DND-41 (cell line): Measurements from ENCODE around the gene CSTB.

Experiments
- ATAC-seq: fragments of 200-7000 bp; cut with Tn5 transposase; 3 replicates; pipeline ENCODE4 v1.9.1; 2021; ENCODE audit warnings: low read depth; ENCODE audit not compliant: insufficient read depth
- DNase-seq: peaks from one replicate; pipeline ENCODE4 v3.0.0-alpha.2; 2020
- H2AFZ ChIP-seq: 2 replicates; pipeline ENCODE4 v1.6.0; 2012; ENCODE audit warnings: low read depth, low read length
- H3K27ac ChIP-seq: 2 replicates; pipeline ENCODE4 v1.5.1; 2012; ENCODE audit warnings: low read length, inconsistent platforms
- H3K27me3 ChIP-seq: fragments of 200-600 bp; sonication (generic); 2 replicates; pipeline ENCODE4 v1.6.0; 2012; ENCODE audit warnings: low read length, mild to moderate bottlenecking, inconsistent platforms; ENCODE audit not compliant: insufficient read depth, poor library complexity
- H3K36me3 ChIP-seq: 2 replicates; pipeline ENCODE4 v1.5.1; 2012; ENCODE audit warnings: low read length, inconsistent platforms; ENCODE audit not compliant: insufficient read depth
- H3K4me1 ChIP-seq: 2 replicates; pipeline ENCODE4 v1.5.1; 2012; ENCODE audit warnings: mild to moderate bottlenecking, low read length; ENCODE audit not compliant: insufficient read depth
- H3K4me2 ChIP-seq: 2 replicates; pipeline ENCODE4 v1.6.0; 2012; ENCODE audit warnings: mild to moderate bottlenecking, moderate library complexity, low read length, inconsistent platforms; ENCODE audit not compliant: insufficient read depth
- H3K4me3 ChIP-seq, 2 experiments: fragments of 200-600 bp in 1 of 2; shearing (Covaris generic) in 1 of 2; 2 replicates each; pipeline ENCODE4 v1.5.1; 2012 to 2016; ENCODE audit warnings: inconsistent platforms in 2 of 2, low read length in 2 of 2, mild to moderate bottlenecking in 2 of 2, low read depth in 1 of 2, moderate library complexity in 1 of 2
- H3K79me2 ChIP-seq: 2 replicates; pipeline ENCODE4 v1.6.0; 2012; ENCODE audit warnings: low read length, inconsistent platforms; ENCODE audit not compliant: insufficient read depth
- H3K9ac ChIP-seq: 2 replicates; pipeline ENCODE4 v1.6.0; 2012; ENCODE audit warnings: low read depth, mild to moderate bottlenecking, inconsistent platforms, low read length, moderate library complexity
- H3K9me3 ChIP-seq: 2 replicates; pipeline ENCODE4 v1.5.1; 2012; ENCODE audit warnings: low read length, moderate library complexity, mild to moderate bottlenecking, inconsistent platforms; ENCODE audit not compliant: insufficient read depth, severe bottlenecking
- H4K20me1 ChIP-seq: 2 replicates; pipeline ENCODE4 v1.6.0; 2012; ENCODE audit warnings: low read length; ENCODE audit not compliant: insufficient read depth
- CTCF ChIP-seq: IDR thresholded peaks from 2 replicates; pipeline ENCODE4 v1.5.1; 2012; ENCODE audit warnings: borderline replicate concordance, low read length, moderate library complexity, mild to moderate bottlenecking; ENCODE audit not compliant: poor library complexity, severe bottlenecking; ENCODE audit errors: extremely low read depth
- EZH2 ChIP-seq: IDR thresholded peaks from 3 replicates; pipeline ENCODE4 v1.6.1; 2012; ENCODE audit warnings: borderline replicate concordance, low read depth, mild to moderate bottlenecking, moderate library complexity, low read length, inconsistent platforms; ENCODE audit not compliant: severe bottlenecking

CSTB gene

GRCh38 chr21:43752758-43753438 lies 23.2 kb downstream of the CSTB start:
- no peak overlapping the region for H3K4me3 ChIP-seq
- no peak for DNase-seq
- no peaks in the 10 kb centered on the region for H3K9me3 ChIP-seq
- H3K79me2 ChIP-seq: no peaks in the 10 kb centered on the region
- H3K27ac ChIP-seq: no peak overlapping the region
- H3K4me2 ChIP-seq: no peak overlapping the region
- H3K27me3 ChIP-seq: no peaks in the 10 kb centered on the region
- ATAC-seq: no peak
- TF ChIP-seq CTCF (no peak), EZH2 (no peak)
- peaks cover 46% of the 10 kb centered on the region for H3K36me3 ChIP-seq
- H2AFZ ChIP-seq: no peak overlapping the region
- no peaks in the 10 kb centered on the region; the same call in 1 of the 2 replicates for H4K20me1 ChIP-seq
- no peaks in the 10 kb centered on the region for H3K4me1 ChIP-seq
- H3K9ac ChIP-seq: no peak overlapping the region

GRCh38 chr21:43751955-43752591 lies 24.0 kb downstream of the CSTB start:
- Histone ChIP-seq H3K4me1 (no peaks in the 10 kb centered on the region), H3K4me3 (no peak overlapping the region), H3K4me2 (no peak overlapping the region), H2AFZ (no peak overlapping the region), H3K9me3 (no peaks in the 10 kb centered on the region), H3K27ac (no peak overlapping the region), H4K20me1 (no peaks in the 10 kb centered on the region; the same call in 1 of the 2 replicates), H3K27me3 (no peaks in the 10 kb centered on the region), H3K79me2 (no peaks in the 10 kb centered on the region), H3K9ac (no peak overlapping the region), H3K36me3 (peaks cover 50% of the 10 kb centered on the region)
- TF ChIP-seq CTCF (no peak), EZH2 (no peak)
- no peak for DNase-seq
- no peak for ATAC-seq

- Histone ChIP-seq H3K36me3 (peaks cover 46% of the 10 kb centered on the region), H3K9ac (no peak overlapping the region), H3K9me3 (no peaks in the 10 kb centered on the region), H2AFZ (no peak overlapping the region), H3K4me1 (no peaks in the 10 kb centered on the region), H3K27ac (no peak overlapping the region), H3K79me2 (no peaks in the 10 kb centered on the region), H3K4me3 (no peak overlapping the region), H3K27me3 (no peaks in the 10 kb centered on the region), H4K20me1 (no peaks in the 10 kb centered on the region; the same call in 1 of the 2 replicates), H3K4me2 (no peak overlapping the region)
- DNase-seq (no peak), ATAC-seq (no peak)
- TF ChIP-seq CTCF: no peak
- no peak for TF ChIP-seq EZH2
Measured at GRCh38 chr21:43750339-43751033, 25.6 kb downstream of the CSTB start.
